ENCODE data around the gene NDFIP2. TPM values are rescaled to one million over a fixed set of nuclear protein-coding genes. Genes with fewer than 3 reads are reported as not detected.

The NDFIP2 gene
- total RNA-seq, 1 experiment from 2014 or later = 29.6 TPM

DNA sequence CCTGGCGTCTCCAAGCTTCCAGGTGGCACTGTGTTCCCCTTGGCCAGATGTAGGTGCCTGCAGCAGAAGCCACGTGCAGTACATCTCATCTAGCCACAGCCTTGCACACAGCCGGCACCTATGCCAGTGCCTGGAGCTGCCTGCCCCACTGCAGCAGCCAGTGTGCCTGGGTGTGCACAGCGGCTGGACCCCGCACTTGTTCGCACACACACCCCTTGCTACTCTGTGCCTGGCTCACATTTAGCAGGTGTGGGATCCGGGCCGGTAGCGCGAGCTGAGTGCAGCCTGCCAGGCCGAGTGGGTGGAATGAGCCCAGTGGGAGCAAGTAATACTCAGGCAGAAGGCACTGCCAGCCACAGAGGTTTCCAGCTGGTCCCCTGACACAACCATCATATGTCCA lies 48.0 kb upstream of the NDFIP2 start:
- no peak overlapping the region for H3K4me3 ChIP-seq (ENCODE audit: low read depth in 2 of 2, low read length in 2 of 2)
- no peaks in the 10 kb centered on the region for H3K9me3 ChIP-seq (ENCODE audit: control insufficient read depth, insufficient read depth, low read depth, low read length)
- H3K36me3 ChIP-seq (ENCODE audit: control insufficient read depth, insufficient read depth, low read length) = no peaks in the 10 kb centered on the region
- BruUV-seq (replicated peaks) = no TSS peak
- ATAC-seq (no peak), DNase-seq (ENCODE audit: low read depth, low spot score) (no peak)
- no peaks in the 10 kb centered on the region for H3K4me1 ChIP-seq (ENCODE audit: control insufficient read depth, insufficient read depth, low read length)
- ChIA-PET CTCF (no interaction called here), POLR2A (no interaction called here)
- no peak overlapping the region for H3K27ac ChIP-seq (ENCODE audit: low read length)
- in situ Hi-C loops (cut with HindIII; ENCODE audit: low pct_unique_long_range_greater_than_20kb, low sequenced_read_pairs) (no loop called here), intact Hi-C loops (cut with micrococcal nuclease; ENCODE audit: unreplicated experiment) (no loop called here)
- no peaks in the 10 kb centered on the region for H3K27me3 ChIP-seq (ENCODE audit: control insufficient read depth, insufficient read depth, low read length)
- TF ChIP-seq, protein P1, sequence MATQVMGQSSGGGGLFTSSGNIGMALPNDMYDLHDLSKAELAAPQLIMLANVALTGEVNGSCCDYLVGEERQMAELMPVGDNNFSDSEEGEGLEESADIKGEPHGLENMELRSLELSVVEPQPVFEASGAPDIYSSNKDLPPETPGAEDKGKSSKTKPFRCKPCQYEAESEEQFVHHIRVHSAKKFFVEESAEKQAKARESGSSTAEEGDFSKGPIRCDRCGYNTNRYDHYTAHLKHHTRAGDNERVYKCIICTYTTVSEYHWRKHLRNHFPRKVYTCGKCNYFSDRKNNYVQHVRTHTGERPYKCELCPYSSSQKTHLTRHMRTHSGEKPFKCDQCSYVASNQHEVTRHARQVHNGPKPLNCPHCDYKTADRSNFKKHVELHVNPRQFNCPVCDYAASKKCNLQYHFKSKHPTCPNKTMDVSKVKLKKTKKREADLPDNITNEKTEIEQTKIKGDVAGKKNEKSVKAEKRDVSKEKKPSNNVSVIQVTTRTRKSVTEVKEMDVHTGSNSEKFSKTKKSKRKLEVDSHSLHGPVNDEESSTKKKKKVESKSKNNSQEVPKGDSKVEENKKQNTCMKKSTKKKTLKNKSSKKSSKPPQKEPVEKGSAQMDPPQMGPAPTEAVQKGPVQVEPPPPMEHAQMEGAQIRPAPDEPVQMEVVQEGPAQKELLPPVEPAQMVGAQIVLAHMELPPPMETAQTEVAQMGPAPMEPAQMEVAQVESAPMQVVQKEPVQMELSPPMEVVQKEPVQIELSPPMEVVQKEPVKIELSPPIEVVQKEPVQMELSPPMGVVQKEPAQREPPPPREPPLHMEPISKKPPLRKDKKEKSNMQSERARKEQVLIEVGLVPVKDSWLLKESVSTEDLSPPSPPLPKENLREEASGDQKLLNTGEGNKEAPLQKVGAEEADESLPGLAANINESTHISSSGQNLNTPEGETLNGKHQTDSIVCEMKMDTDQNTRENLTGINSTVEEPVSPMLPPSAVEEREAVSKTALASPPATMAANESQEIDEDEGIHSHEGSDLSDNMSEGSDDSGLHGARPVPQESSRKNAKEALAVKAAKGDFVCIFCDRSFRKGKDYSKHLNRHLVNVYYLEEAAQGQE (IDR thresholded peaks at IDR 0.05; ENCODE audit: insufficient read depth in 1 of 2, low read depth in 2 of 2, low read length in 1 of 2) = no peak
- TF ChIP-seq POLR2AphosphoS5 (IDR thresholded peaks at IDR 0.05; ENCODE audit: low read depth, low read length) = no peak
- no peak for TF ChIP-seq SIN3A (IDR thresholded peaks at IDR 0.05; ENCODE audit: borderline replicate concordance, insufficient read depth, low read depth, low read length)
- TF ChIP-seq, protein P2, sequence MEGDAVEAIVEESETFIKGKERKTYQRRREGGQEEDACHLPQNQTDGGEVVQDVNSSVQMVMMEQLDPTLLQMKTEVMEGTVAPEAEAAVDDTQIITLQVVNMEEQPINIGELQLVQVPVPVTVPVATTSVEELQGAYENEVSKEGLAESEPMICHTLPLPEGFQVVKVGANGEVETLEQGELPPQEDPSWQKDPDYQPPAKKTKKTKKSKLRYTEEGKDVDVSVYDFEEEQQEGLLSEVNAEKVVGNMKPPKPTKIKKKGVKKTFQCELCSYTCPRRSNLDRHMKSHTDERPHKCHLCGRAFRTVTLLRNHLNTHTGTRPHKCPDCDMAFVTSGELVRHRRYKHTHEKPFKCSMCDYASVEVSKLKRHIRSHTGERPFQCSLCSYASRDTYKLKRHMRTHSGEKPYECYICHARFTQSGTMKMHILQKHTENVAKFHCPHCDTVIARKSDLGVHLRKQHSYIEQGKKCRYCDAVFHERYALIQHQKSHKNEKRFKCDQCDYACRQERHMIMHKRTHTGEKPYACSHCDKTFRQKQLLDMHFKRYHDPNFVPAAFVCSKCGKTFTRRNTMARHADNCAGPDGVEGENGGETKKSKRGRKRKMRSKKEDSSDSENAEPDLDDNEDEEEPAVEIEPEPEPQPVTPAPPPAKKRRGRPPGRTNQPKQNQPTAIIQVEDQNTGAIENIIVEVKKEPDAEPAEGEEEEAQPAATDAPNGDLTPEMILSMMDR (IDR thresholded peaks at IDR 0.05) = no peak
- no peak for TF ChIP-seq TCF7L2 (IDR thresholded peaks at IDR 0.05; ENCODE audit: low read depth, low read length)

DNA sequence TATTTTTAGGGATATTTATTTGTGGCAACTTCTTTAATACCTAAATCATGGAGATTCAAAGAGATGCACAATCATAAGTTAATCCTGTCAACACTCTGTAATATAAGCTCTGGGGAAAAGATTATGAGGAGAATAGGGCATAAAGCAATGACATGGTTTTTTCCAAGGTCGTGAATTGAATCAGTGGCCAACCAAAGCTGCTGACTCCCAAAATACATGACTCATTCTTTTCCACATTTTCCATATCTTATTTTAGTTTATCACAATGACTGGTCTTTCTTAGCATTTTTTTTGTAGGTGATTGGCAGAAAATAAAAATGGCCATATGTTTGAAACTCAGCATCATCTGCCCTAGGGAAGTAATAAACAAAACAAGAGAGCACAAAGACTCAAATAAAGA lies 46.4 kb upstream of the NDFIP2 start:
- intact Hi-C loops (cut with micrococcal nuclease; ENCODE audit: unreplicated experiment) = no loop called here
- ATAC-seq (no peak), DNase-seq (ENCODE audit: low read depth, low spot score) (no peak)
- BruUV-seq (replicated peaks) = no TSS peak
- Histone ChIP-seq H3K9me3 (ENCODE audit: control insufficient read depth, insufficient read depth, low read depth, low read length) (no peaks in the 10 kb centered on the region), H3K36me3 (ENCODE audit: control insufficient read depth, insufficient read depth, low read length) (no peaks in the 10 kb centered on the region), H3K27ac (ENCODE audit: low read length) (no peak overlapping the region), H3K27me3 (ENCODE audit: control insufficient read depth, insufficient read depth, low read length) (no peaks in the 10 kb centered on the region), H3K4me1 (ENCODE audit: control insufficient read depth, insufficient read depth, low read length) (no peaks in the 10 kb centered on the region), H3K4me3 (ENCODE audit: low read depth in 2 of 2, low read length in 2 of 2) (no peak overlapping the region)
- CTCF ChIA-PET = interaction anchor here (0.5 kb wide), 1 partner anchor 37 kb away, joined by 3 read pairs; no protein-coding TSS in a partner anchor
- TF ChIP-seq, protein P1 (IDR thresholded peaks at IDR 0.05; ENCODE audit: insufficient read depth in 1 of 2, low read depth in 2 of 2, low read length in 1 of 2) = no peak
- TF ChIP-seq TCF7L2 (IDR thresholded peaks at IDR 0.05; ENCODE audit: low read depth, low read length) (no peak), POLR2AphosphoS5 (IDR thresholded peaks at IDR 0.05; ENCODE audit: low read depth, low read length) (no peak), SIN3A (IDR thresholded peaks at IDR 0.05; ENCODE audit: borderline replicate concordance, insufficient read depth, low read depth, low read length) (no peak)
- TF ChIP-seq, protein P2 (IDR thresholded peaks at IDR 0.05) = no peak
- POLR2A ChIA-PET = no interaction called here
- in situ Hi-C loops (cut with HindIII; ENCODE audit: low pct_unique_long_range_greater_than_20kb, low sequenced_read_pairs) = no loop called here

Measured in Panc1 (cell line).